ENCODE results near the gene DRC3. TPM values are rescaled to one million over a fixed set of nuclear protein-coding genes. Genes with fewer than 3 reads are reported as not detected.

DRC3 gene
- total RNA-seq, 1 donor from 2014 or later = under 0.01 TPM

GRCh38 chr17:18059283-18059682, 86.6 kb downstream of the DRC3 start:
- Histone ChIP-seq H3K4me3 (ENCODE audit: low read depth, low read length) (no peak overlapping the region), H3K27me3 (ENCODE audit: control insufficient read depth, insufficient read depth, low read length) (no peaks in the 10 kb centered on the region), H3K36me3 (ENCODE audit: control insufficient read depth, insufficient read depth, low read length) (peaks cover 16% of the 10 kb centered on the region)
- TF ChIP-seq, protein P1, sequence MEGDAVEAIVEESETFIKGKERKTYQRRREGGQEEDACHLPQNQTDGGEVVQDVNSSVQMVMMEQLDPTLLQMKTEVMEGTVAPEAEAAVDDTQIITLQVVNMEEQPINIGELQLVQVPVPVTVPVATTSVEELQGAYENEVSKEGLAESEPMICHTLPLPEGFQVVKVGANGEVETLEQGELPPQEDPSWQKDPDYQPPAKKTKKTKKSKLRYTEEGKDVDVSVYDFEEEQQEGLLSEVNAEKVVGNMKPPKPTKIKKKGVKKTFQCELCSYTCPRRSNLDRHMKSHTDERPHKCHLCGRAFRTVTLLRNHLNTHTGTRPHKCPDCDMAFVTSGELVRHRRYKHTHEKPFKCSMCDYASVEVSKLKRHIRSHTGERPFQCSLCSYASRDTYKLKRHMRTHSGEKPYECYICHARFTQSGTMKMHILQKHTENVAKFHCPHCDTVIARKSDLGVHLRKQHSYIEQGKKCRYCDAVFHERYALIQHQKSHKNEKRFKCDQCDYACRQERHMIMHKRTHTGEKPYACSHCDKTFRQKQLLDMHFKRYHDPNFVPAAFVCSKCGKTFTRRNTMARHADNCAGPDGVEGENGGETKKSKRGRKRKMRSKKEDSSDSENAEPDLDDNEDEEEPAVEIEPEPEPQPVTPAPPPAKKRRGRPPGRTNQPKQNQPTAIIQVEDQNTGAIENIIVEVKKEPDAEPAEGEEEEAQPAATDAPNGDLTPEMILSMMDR (IDR thresholded peaks at IDR 0.05; ENCODE audit: insufficient read depth, low read length, severe bottlenecking) = no peak
- peak; percentile 90 for DNase-seq (ENCODE audit: low read depth)
- no peak for FAIRE-seq

DNA sequence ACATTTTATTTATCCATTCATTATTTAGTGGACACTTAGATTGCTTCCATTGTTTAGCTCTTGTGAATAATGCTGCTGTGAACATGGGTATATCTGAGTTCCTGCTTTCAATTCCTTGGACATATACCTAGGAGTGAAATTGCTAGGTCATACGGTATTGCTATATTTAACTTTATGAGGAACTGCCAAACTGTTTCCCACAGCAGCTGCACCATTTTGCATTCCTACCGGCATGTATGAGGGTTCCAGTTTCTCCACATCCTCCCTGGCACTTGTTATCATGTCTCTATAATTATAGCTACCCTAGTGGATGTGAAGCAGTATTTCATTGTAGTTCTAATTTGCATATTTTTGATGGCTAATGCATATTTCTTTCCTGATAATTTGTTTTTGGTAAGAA, 91.4 kb downstream of the DRC3 start:
- H3K36me3 ChIP-seq (ENCODE audit: control insufficient read depth, insufficient read depth, low read length) = peaks cover 21% of the 10 kb centered on the region
- H3K4me3 ChIP-seq (ENCODE audit: low read depth, low read length) = no peak overlapping the region
- DNase-seq (ENCODE audit: low read depth) (no peak), FAIRE-seq (no peak)
- TF ChIP-seq, protein P1 (IDR thresholded peaks at IDR 0.05; ENCODE audit: insufficient read depth, low read length, severe bottlenecking) = no peak
- no peaks in the 10 kb centered on the region for H3K27me3 ChIP-seq (ENCODE audit: control insufficient read depth, insufficient read depth, low read length)

DNA sequence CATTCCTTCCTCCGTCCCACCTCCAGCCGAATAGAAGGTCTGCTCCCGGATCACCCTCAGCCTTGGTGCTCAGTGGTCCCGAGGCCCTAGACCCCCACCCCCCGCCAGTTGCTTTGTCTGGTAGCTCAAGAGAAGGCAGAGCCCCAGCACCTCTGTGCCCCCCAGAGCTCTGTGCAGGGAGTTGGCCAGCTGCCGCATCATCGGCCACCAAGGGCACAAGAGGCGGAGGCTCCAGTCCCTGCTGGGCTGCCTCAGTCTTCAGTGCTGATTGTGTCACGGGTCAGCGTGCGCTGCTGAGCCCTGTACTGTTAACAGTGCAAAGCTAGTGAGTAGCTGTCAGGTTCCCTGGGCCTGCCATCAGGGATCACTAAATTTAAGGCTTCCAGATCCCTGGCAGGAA, 92.9 kb downstream of the DRC3 start:
- H3K4me3 ChIP-seq (ENCODE audit: low read depth, low read length) = no peak overlapping the region
- TF ChIP-seq, protein P1 (IDR thresholded peaks at IDR 0.05; ENCODE audit: insufficient read depth, low read length, severe bottlenecking) = no peak
- FAIRE-seq = no peak
- H3K27me3 ChIP-seq (ENCODE audit: control insufficient read depth, insufficient read depth, low read length) = no peaks in the 10 kb centered on the region
- no peak for DNase-seq (ENCODE audit: low read depth)
- H3K36me3 ChIP-seq (ENCODE audit: control insufficient read depth, insufficient read depth, low read length) = peaks cover 20% of the 10 kb centered on the region

Other genes with a start within 250 kb of the DRC3 start
- 51.6 and 65.5 TPM in 2 replicates for gene SREBF1, start 135.9 kb upstream of the DRC3 start, total RNA-seq
- gene TOM1L2, start 462 bp upstream of the DRC3 start, total RNA-seq = 12.4 and 17.8 TPM in 2 replicates
- 11.3 and 11.5 TPM in 2 replicates for gene ATPAF2, start 66.3 kb downstream of the DRC3 start, total RNA-seq
- 5.3 and 6.5 TPM in 2 replicates for gene GID4, start 66.5 kb downstream of the DRC3 start, total RNA-seq
- 20.7 and 23.7 TPM in 2 replicates for gene DRG2, start 115.1 kb downstream of the DRC3 start, total RNA-seq
- 0.77 and 1.6 TPM in 2 replicates for gene MYO15A, start 135.9 kb downstream of the DRC3 start, total RNA-seq
- gene ALKBH5, start 211.0 kb downstream of the DRC3 start, total RNA-seq = 96.3 and 104 TPM in 2 replicates

All from bronchial epithelial cell (primary cell).